Hepatic stellate cell (primary cell): Measurements from ENCODE around the gene SOX5.
"Not testable (repeated sequence)": the region's sequence is repeated elsewhere in the genome, so short reads cannot be mapped to it uniquely, and the experiment has no call there.

ENCODE experiments used
- DNase-seq: peaks from one replicate; pipeline ENCODE4 v3.0.0; 2011; ENCODE audit warnings: low spot score

SOX5 gene

GRCh38 chr12:23831739-23832138, 117.7 kb downstream of the SOX5 start:
- no peak for DNase-seq

GRCh38 chr12:23830210-23830609, 119.3 kb downstream of the SOX5 start:
- DNase-seq = no peak

DNA sequence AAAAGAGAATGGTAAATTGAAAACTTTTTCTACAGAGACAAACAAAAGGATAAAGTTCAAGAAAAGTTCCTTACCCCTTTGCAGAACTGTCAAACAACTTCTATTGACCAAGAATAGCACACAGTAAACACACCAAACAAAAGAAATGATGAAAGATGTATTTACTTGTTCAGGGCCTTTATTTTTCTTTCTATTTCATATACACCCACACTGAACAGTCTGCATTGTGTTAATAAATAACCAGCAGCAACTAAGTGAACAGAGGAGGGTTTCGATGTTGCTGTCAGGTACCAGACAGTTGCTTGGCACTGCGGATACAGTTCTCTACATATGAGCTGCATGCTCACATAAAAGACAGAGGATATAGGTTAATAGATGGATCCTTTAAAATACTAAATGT, 122.1 kb downstream of the SOX5 start:
- no peak for DNase-seq

DNA sequence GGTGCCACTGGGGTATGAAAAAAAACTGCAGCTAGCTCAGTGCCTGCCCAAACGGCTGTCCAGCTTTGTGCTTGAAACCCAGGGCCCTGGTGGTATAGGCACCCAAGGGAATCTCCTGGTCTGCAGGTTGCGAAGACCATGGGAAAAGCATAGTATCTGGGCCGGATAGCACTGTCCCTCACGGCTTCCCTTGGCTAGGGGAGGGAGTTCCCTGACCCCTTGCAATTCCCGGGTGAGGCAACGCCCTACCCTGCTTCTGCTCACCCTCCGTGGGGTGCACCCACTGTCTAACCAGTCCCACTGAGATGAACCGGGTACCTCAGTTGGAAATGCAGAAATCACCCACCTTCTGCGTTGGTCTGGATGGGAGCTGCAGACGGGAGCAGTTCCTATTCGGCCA, 124.3 kb downstream of the SOX5 start:
- DNase-seq = not testable (repeated sequence)

GRCh38 chr12:23824358-23824757, 125.1 kb downstream of the SOX5 start:
- no peak for DNase-seq

DNA sequence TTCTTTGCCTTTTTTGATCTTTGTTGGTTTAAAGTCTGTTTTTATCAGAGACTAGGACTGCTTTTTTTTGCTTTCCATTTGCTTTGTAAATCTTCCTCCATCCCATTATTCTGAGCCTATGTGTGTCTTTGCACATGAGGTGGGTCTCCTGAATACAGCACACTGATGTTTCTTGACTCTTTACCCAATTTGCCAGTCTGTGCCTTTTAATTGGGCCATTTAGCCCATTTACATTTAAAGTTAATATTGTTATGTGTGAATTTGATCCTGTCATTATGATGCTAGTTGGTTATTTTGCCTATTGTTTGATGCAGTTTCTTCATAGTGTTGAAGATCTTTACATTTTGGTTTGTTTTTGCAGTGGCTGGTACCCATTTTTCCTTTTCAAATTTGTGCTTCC, 126.6 kb downstream of the SOX5 start:
- not testable (repeated sequence) for DNase-seq

DNA sequence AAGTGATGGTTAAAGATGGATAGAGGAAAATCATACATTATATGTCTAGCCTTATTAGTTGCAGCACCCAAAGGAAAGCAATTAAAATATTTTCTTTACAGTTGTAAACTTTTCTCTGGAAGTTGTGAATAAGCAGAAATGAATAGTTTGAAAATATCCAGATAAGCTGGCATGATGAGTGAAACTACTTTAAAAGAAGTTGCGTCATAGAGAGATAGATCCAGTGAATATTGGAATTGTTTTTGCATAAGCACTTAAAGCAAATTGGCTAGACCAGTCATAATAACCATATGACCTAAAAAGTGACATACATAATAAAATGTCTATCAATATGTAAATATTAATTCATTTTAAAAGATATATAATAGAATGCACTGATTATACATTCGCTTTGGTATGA, 132.1 kb downstream of the SOX5 start:
- no peak for DNase-seq

DNA sequence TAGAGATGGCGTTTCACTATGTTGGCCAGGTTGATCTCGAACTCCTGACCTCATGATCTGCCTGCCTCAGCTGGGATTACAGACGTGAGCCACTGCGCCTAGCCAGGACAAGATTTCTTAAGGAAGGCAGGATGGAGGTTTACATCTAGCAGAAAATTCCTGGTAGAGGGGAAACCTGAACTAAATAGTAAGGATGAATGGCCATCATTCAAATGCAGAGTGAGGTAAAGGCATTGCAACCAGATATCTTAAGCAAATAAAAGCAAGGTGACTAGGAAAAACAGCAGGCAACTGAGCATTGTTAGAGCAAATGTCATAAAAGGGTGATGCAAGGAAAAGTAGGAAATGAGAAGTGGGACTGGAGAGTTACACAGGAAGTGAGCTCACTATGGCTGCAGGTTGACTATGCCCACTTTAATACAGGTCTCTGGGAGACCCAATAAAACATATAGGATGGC, 133.0 kb downstream of the SOX5 start:
- DNase-seq = no peak

DNA sequence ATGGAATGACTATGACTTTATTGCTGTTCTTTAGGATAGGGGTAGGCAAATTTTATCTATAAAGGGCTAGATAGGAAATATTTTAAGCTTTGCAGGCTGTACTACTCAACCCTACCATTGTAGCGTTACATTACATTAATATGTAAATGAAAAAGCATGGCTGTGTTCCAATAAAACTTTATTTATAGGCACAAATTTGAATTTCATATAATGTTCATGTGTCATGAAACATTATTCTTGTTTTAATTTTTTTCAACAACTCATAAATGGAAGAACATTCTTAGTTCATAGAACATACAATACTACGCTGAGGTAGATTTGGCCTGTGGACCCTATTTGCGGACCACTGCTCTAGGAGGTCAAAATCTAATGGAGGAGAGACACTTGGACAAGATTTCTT, 133.7 kb downstream of the SOX5 start:
- DNase-seq = no peak

DNA sequence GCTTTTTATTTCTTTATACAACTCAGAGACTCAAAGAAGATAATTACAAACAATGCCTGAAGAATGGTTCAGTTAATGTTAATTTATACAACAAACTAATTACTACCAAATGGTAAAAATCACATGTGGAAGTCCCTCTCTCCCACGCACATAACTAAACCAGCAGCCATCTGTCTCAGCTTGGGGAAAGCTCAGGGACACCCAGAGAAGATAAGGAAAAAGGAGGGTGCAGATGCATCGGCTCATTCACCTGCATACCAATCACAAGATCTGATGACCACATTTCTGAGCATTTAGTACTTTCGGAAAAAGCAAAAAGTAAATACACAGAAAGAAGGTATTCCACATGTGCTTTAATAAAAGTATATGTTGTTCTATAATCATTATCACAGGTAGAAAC, 136.3 kb downstream of the SOX5 start:
- DNase-seq = no peak

DNA sequence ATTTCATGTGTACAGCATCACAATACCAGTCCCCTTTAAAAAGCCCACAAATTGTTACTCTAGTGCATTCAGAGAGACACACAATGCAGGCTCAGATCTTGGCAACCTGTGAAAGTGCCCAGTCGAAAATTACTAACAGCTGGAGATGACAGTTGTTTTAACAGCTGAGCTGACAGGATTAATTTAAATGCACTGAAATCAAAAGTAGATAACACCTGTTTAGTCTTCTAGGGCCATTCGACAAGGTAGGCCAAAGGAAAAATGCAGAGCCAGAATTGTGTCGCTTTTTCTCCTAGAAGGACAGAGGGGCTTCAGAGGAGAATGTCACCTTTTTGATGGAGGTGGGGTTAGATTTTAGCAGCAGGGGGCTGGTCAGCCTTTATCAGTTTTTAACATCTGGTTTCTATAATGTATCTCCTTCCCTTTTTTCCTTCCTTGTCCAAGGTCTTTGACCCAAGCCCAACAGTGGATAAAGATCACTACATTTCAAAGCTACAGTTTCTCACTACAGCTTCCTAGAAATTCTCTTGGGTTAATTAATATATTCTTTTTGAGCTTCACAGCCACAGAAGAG, 139.1 kb downstream of the SOX5 start:
- DNase-seq = no peak

DNA sequence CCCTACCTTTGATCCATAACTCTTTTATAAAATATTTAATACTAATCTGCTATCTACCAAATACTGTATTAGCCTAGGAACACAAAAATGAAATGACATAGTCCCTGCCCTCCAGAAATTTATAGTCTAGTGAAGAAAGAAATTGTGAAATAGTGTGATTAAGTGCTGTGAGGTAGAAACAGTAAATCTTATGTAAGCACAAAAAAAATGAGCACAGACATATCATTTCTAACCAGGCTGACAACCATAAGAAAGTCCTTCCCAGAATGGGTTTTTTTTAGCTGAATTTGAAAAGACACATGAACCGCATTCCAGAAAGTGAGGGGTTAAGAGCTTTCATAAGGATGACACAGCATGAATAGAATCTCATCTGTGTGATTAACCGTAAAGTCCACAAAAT, 145.9 kb downstream of the SOX5 start:
- DNase-seq = no peak

DNA sequence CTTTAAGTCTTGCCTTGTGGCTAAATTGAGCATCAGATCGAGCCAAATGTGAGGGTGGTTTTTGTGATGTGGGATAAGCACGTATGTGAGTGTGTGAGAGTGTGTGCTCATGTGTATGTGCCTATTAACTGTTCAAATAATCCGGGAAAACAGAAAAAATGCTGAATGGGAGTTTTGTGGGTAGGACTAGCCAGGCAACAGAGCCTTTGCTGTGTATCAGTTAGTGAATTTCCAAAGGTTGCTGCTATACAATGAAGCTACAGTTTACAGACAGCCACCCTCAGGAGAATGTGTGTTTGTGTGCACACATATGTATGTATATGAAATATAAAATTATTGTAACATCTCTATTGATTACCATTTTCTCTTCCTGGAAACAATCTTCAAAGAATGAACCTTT, 154.0 kb downstream of the SOX5 start:
- no peak for DNase-seq

- DNase-seq = no peak
These were observed 168.4 kb downstream of the SOX5 start for GRCh38 chr12:23781118-23781517.

GRCh38 chr12:23775208-23775607, 174.3 kb downstream of the SOX5 start:
- no peak for DNase-seq

DNA sequence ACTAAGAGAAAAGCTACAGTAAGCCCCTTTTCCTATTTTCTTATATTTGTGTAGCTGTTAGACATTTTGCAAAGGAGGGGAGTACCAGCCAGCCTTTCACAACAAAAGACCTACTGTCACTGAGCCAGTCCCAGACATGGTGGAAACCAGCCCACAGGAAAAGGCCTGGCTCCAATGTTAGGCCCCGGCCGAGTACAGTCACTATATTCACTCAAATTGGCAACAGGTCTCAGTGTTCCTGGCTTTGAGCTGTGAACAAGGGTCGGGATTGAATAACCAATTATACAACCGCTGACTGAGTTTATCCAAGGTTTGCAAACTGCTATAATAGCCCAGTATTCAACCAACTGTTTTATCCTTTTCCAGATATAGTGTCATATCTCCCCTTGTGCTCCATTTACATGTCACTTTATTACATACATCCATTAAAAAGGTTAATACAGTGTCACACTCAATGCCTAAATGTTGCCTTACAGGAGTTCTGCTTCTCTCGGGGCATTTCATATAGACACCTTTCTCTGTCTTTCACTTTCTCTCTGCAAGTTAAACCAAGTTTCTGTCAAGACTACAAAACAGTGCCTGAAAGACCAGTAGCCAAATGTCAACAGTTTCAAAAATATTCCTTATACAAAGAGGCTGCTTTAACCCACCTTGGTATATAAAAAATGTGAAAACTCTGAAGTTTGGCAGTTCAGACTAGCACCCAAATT, 178.1 kb downstream of the SOX5 start:
- DNase-seq = no peak

DNA sequence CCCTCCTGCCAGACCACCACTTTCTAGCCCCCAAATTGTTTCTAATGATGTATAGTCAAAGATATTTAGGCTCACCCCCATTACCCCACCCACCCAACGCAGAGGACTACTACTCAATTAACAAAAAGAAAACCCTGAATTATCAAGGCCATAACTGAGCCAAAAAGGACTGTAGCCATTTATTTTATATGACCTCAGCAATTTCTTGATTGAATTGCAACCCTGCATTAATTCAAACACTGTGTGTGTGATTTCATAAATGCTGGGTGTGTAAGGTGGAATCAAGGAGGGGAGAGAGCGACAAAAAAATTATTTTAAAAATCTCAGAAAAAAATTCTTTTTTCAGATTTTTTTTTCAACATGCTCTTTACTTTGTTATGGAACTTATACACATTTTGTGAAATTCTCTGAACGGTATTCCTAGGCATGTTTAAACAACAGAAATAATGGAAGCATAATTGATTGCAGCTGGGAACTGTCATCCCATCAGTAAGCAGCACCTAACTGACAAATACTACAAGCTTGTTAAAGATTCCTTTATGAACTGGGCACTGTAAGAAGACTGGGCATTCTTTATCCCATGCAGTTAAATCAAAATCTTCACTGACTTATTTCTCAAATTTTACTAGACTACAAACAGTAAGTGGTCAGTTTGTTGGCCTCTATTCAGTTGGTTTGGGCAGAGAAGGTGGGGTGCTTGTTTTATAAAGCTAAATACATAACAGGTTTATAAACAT, 179.1 kb downstream of the SOX5 start:
- no peak for DNase-seq

- DNase-seq = peak; percentile 0
These were observed 181.6 kb downstream of the SOX5 start for GRCh38 chr12:23767834-23768233.

DNA sequence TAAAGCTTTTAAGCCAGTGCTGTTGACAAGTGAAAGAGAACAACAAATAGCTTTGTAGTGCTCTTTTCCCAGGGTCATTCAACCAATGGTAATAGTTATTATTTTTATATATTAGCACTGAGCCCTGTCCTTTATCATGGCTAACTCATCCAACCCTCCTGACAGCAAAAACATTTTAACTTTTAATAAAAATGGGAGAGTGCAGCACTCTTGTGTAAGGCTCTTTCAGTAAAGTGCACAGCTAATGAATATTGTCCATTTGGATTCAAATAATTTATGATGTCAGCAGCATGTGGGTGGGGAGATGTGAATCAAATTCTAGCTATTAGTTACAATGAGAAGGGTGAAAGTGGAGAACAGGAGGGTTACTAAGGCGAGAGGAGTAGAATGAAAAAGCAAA, 185.7 kb downstream of the SOX5 start:
- DNase-seq = no peak

- no peak for DNase-seq
These were observed 189.0 kb downstream of the SOX5 start for GRCh38 chr12:23760495-23760894.

- DNase-seq = no peak
These were observed 190.9 kb downstream of the SOX5 start for GRCh38 chr12:23758608-23759007.

- DNase-seq = no peak
These were observed 191.9 kb downstream of the SOX5 start for GRCh38 chr12:23757541-23757962.

DNA sequence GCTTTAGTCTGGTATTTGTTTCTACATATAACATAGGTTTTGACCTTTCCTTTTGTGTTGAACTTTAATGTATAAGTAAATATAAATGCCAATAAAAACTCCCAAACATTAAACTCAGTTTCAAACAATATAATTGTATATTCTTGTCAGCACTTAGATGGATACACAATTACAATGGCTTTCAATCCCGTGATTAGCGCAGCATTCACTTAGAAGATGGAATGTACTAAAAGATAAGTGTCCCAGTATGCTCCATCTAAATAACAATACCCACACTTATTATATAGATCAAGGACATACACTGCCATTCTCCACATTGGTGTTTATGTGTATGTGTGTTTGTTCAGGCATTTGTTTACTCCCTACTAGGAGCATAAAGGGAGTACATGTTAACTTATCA, 193.1 kb downstream of the SOX5 start:
- DNase-seq = no peak
